HUDEP-2 (cell line): Measurements from ENCODE around the gene LDB2.
A peak's percentile ranks its signal among the peaks of the same experiment; 100 is the strongest.

Source experiments
- DNase-seq, 76 experiments: peaks; one replicate each; lab custom pipeline; 2025; ENCODE audit not compliant: unreplicated experiment in 76 of 76; lab: John Stamatoyannopoulos, UW

LDB2 gene

DNA sequence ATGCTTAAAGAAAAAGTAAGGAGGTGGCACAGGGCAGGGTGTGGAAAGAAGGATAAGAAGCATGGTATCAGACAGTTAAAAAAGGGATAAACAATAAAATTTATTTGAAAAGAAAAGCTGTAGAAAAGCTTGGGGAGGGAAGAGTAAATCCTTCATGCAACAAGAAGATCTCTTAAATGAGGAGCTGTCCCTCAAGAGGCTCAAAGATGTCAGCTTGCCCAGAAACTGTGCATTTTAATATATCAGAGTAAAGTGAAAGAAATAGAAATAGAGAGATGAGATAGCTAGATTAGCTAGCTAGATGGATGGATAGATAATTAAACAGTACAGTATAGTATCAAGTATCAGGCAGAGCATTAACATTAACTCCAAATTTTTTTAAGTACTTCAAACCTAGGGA is 170.3 kb downstream of the LDB2 start:
- no peak for DNase-seq

DNA sequence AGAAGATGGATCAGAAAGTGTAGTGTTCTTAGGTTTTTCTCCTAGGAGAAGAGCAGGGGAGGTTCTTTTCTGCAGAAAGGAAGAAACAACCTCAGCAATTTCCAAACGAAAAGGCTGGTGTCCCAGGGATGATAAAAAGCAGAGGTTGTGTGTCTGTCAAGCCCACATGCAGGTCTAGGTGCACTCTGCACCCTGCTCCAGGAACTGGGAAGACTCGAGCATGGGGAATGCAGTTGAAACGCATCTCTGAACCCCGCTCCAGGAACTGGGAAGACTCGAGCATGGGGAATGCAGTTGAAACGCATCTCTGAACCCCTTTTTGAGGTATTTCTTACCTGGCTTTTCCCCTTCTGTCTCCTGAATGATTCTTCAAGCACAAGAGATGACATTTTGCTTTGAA is 171.2 kb downstream of the LDB2 start:
- no peak for DNase-seq

DNA sequence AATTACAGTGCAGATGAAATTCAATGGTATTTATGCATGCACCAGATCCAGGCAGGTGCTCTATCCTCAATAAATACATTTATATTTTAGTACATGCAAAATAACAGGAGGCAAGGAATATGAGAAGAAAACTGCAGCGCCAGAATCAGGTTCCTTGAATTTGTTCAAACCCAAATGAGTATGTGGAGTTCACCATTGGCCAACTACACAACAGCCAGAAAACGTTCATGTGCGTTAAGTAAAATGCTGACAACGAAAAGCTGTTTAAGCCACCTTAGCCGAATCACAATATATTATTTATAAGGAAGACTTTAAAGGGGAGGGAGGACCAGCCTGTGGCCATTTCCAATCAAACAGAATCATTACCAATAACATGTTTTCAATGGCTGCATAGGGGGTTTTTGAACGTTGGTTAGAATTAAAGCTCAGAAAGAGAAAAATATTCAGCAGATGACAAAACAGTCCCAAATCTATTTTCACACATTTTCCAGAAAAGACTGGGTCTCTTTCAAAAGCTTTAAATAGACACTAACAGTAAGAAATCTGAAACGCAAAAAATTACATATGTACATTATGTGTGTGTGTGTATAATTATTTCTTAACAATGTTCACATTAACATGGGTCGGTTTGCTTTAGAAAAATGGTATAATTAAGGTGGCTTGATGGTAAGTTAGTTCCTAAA is 171.9 kb downstream of the LDB2 start:
- no peak for DNase-seq

DNA sequence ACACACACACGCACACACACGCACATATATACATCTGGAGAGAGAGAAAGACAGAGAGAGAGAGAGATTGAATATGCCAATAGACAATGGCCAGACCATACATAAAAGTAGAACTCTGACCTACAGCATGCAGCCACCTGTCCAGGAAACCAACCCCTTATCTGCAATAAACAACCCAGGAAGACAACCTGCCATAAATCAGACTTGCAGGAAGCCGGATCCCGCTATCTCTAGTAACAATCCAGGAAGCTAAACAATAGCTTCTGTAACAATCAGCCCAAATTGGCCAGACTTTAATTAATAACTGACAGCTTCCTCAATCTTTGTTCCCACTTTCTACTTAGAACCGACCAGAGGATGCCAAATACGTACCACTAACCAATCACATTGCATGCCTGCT is 173.2 kb downstream of the LDB2 start:
- no peak for DNase-seq

DNA sequence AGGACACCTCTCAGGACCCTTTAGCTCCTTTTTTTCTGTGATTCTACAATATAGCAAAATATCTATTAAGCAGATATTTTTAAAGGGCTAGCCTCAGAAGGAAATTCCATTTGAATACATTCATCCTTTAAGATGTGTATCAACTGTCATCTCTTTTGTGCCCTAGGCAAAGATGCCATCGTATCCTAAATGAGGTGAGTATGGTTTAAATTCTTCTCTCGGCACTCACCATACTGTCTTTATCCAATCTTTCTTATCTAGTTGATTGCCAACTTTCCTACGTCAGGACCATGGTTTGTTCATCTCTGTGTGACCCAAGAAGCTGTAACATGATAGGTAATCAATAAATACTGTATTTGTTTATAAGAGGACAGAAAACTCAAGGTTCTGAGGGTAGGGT is 176.0 kb downstream of the LDB2 start:
- DNase-seq: no peak

DNA sequence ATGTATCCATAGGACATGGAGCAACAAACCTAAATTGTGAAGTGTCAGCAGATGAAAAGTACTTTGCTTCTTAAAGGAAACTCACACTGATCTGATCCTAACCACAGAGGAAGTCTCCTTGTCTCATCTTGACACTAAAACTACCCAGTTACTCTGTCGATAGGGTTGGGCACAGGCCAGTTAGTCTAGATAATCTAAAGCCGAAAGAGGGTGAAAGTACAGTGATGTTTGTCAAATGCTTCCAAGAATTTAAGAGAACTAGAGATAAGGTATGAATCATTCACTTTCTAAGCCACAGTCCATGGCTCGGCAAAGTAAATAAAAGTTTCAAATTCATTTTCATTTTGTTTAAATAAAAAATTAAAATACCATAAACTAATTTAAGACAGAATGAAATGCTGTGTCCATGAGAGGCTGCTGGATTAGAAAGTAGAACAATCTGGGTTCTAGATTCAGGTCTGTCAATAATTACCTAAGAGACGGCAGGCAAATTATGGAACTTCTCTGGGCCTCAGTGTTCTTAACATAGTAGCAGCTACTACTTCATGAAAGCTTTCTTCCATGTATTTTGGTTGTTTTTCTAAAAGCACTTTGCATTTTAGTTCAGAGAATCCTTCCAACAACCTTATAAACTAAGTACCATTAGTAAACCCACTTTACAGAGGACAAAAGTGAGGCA is 176.7 kb downstream of the LDB2 start:
- DNase-seq: peak in 71 of 76 experiments; percentile 2 to 93 (median 62)

DNA sequence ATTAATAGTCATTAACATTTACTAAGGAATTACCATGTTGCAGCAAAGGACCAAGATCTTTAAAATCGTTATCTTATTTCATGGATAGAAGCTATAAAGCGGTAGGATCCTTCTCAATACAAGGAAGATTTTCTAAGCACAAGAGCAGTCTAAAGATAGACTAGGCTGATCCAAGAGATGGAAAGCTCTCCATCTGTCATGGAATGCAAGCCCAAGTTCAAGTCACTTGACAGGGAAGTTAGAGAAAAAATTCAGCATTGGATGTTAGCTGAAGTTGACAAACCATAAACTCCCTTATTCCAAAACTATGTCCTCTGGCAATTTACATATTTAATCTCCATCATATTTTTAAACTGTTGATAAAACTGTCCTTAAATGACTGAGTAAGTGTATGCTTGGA is 177.7 kb downstream of the LDB2 start:
- no peak for DNase-seq

DNA sequence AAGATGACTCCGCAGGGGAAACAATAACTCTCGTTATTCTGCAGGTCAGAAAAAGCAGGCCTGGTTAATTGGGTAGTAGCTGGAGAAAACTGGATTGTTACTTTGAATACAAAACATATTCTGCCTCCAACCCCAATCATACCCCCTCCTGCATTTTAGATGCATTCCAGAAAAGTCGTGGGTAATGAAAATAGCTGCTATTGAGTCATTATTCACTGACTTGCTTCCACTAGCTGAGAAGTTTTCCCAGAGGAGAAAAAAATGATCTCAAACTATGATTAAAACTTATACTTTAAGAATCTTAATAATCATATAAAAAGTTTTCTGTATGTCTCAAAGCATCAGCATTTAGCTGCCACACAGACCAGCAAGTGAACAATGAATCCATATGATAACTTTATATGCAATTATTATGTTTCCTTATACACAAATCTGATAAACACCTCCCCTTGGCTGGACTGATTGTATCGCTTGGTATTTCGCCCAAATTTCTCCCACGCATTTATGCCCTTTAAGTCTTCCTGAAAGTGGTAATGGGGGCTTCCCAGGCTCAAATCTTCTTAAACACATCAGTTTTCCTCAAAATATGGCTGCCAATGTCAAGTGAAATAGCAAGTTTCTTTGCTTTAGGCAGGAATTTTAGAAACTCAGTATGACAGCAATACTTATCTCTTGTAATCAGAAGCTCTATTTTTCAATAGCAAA is 181.0 kb downstream of the LDB2 start:
- DNase-seq: no peak

DNA sequence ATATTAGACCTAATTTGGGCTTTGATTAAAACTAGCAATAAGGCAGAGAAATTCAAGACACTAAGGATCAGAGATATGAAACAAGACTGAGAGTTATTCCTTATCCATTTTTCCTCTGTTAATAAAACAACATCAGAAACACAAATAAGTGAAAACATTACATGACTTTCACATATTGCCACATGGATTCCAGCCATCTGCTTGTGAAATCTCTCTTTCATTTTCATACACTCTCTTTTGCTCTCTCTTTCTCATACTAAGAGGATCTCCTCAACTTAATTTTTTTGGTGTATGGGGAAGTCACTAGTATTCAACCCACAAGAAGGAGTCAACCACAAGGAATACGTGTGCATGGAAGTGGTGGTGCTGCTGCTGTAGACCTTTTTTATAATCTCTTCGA is 183.0 kb downstream of the LDB2 start:
- DNase-seq: no peak

DNA sequence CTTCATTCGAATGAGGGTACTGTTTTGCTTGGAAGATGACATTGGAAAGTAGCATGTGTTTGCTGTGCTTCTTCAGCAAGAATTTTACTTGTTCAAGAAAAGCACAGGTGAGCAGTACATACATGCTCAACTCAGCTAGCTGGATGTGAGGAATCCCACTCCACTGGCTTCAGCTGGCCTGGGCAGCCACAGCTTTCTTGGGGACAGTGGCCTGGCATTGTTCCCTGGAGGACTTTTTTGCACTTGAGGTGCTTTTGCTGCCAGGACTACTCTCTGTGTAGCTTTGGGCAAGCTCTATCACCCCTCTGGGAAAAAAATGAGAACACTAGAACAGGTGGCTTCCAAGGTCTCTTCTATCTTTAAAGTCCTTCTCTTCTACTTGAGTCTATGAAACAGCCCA is 184.3 kb downstream of the LDB2 start:
- no peak for DNase-seq

DNA sequence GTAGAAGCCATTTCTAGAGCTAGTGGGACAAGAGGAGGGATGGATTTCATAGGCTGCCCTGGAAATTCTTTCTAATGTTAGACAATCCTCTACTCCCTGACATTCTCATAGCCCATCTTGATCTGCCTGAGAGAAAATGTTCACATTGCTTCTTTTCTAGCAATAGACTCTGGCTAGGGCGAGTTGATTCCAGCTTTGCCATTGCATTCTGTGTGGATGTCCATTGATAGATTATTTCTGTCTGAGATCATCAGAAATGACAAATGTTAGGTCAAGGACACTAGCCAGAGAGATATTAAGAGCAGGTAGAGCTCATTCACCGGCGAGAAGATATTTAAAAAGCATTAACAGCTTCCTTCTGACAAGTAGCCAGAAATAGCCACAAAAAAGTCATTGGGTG is 184.7 kb downstream of the LDB2 start:
- no peak for DNase-seq

DNA sequence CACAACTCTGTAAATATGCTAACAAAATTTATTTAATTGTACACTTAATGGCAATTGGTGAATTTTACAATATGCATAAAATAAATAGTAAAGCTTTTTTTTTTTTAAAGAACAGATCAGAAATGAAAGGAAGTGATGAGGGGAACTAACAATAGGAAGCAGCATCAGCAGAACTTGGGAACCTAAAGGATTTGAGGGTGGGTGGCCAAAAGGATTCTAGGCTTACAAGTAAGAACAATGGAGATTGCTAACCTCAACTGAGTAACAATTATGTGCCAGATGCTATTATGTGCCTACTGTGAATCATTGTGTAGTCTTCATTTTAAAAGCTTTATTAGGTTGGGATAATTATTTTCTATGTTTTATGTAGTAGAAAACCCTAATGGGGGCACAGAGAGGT is 185.2 kb downstream of the LDB2 start:
- DNase-seq: no peak

DNA sequence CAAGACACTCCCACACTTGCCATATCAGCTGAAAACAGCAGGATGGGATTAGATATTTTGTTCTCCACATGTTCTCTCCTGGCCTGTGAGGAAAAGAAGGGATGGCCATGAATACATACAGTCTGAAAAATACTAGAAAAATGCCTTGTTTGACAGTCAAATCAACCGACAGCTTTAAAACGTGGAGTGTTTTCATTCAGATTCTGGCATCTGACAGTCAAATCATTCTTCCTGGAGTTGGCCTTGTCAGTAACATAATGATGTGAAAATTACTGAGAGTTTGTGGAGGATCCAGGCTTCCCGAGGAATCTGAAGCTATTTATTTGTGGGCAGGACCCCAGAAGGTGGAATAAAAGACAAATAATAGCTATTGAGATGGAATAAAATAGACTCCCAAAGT is 188.2 kb downstream of the LDB2 start:
- DNase-seq: no peak

DNA sequence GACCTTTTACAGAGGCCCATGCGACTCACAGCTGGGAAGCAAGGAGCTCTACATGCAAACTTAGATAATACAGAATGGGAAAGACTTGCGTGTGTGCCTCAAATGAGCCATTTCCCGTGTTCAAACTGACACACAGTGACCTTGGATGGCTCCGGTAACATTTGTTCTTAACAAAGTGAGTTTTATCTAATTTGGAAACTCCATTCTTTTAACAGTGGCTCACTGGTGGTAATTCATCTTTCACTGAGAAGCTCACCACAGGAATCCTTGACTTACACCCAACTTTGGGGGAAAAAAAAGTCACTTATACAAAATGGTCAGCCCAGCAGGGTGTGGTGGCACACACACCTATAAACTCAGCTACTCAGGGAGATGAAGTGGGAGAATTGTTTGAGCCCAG is 190.6 kb downstream of the LDB2 start:
- DNase-seq: no peak

DNA sequence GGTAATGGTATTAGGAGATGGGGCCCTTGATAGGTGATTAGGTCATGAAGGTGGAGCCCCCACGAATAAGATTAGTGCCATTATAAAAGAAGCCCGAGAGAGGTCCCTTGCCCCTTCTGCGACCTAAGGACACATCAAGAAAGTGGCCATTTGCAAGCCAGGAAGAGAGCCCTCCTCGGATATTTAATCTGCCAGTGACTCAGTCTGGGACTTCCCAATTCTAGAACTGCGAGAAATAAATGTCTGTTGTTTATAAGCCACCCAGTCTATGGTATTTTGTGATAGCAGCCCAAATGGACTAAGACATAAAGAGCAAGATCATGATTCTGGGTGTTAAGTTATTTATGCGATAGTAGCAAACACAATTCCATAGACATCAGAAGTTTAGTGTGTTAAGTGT is 192.2 kb downstream of the LDB2 start:
- no peak for DNase-seq

DNA sequence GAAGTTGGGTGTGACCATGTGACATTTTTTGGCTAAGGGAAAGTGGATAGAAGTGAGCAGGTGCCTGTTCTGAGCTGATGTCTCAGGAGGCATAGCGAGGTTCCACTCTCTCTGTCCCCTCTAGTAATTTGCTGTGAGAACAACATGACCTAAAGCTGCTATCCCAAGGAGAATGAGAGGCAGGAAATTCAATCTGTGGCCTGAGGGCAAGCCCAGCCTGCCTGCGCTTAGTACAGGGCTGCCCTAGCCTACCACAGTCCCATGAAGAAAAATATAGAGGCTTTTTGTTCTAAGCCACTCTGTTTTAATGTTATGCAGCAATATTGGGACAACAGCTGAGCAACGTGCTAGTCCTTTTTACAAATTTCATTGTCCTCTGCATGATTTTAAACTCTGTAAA is 193.1 kb downstream of the LDB2 start:
- no peak for DNase-seq

DNA sequence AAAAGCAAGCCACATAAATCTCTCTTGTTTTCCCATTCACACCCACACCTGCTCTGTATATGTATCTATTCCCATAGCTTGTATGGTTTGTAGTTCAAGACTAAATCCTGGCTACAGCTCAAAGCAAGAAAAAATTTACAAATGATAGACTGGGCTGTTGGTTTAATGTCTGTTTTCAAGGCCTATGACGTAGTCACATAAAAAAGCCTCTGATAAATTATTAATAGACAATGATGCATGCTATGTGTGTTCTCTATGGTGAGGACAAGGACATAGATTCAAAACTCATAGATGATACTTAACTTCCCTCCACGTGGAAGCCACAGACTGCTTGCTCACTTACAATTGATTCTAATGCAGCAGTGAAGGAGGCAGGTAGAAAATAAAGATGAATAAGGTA is 194.0 kb downstream of the LDB2 start:
- no peak for DNase-seq

DNA sequence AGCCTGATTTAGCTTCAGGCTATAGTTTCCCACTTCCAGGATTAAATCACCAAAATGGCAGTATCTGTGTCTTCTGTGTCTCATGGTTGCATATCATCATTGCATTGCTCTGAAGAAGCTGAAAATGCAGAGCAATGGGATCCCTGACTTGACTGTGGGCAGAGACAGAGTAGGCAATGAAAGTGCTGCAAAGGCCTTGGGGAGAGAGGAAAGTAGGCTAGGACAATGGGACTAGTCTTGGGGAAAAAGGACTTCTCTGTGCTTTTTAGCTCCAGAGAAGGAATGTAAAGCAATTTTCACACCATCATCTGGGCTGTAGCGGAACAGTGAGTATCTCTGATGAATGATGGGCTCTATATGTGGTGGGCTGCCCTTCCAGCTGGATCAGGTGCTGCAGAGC is 202.5 kb downstream of the LDB2 start:
- DNase-seq: no peak

DNA sequence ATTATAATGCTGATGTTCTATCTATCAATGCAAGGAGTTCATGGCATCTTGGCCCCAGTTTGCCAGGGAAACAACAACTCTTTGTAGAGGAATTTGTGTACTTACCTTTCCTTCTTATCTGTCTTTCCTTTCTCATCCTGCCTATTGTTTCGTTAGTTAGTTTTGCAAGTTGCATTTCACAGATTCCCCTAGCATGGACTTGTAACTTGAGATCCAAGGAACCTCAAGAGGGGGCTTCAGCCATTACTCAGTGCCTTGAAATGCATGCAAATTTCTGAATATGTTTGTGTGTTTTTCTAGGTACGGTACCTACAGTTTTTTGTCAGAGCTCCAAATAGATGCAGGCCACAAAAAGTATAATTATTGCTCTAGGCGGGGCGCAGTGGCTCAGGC is 203.6 kb downstream of the LDB2 start:
- DNase-seq: no peak

DNA sequence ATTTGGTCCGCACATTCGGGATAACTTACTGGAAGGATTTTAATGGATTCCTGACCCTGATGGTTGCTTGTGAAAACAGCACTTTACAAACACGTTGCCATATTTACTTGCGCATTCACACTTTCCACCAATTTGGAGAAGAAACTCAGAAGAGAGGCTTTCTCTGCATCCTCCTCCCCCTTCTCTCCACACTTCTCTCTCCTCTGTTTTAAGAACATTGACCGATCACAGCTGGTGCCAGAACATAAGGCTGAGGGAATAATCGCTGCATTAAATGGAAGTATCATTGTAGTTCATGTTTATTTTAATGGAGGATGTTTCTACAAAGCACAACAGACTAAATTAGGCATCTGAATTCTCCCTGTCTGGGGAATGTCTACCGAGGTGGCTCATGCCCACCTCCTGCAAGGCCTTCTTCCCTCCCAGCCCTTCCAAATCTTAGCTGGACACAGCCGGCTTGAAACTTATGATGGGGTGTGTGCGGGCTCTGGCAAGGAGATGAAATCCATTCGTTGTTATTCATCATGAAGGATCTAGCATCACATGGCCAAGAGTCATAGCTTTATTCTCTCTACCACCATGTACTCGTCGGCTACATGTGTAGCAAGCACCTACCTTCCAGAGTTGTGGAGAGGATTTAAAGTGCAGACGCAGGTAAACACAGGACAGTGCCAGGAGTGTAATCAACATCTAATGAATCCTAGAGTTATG is 204.1 kb downstream of the LDB2 start:
- DNase-seq: no peak

DNA sequence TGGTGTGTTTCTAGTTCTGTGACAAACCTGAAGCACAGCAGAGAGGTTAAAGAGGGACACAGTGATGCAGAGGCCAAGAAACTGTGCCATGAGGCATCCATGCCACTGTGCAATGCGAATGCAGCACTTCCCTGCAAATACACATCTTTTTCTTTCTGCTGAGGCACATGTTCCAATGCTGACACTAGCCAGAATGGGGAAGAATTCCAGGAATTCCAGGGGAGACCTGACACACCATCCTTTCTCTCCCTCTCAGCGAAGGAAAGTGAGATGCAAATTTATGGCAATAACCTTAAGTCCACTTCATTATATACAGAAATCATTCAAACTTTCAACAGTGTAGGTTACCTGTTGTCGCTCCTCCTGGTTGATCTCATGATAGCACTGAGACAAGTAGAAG is 204.8 kb downstream of the LDB2 start:
- no peak for DNase-seq
